Breast epithelium (tissue), 3 donors: ENCODE data around the gene DNAH17.

Experiments
- CTCF ChIP-seq, 3 donors: fragments of 450-650 bp; IDR thresholded peaks; one replicate each; pipeline ENCODE4 v1.5.1; 2016 to 2017; ENCODE audit warnings: antibody characterized with exemption in 3 of 3, mild to moderate bottlenecking in 3 of 3, moderate library complexity in 3 of 3
- POLR2A ChIP-seq: fragments of 450-650 bp; IDR thresholded peaks from one replicate; pipeline ENCODE4 v1.6.1; 2016; ENCODE audit warnings: antibody characterized with exemption, mild to moderate bottlenecking, moderate library complexity

GRCh38 chr17:78485290-78486168 is 91.7 kb downstream of the DNAH17 start:
- TF ChIP-seq CTCF (IDR thresholded peaks at IDR 0.05) (no peak), POLR2A (no peak)
